Measurements from ENCODE around the gene CEP112. TPM values are rescaled to one million over a fixed set of nuclear protein-coding genes. Genes with fewer than 3 reads are reported as not detected.
A peak's percentile ranks its signal among the peaks of the same experiment; 100 is the strongest.

CEP112 gene
- total and polyA plus RNA-seq, 2 of the 13 experiments (the other 11 are each of a cell fraction or from before 2014, with no cell fraction given) = 1.2 to 3.4 TPM

- TF ChIP-seq HNF1B (CRISPR knock-in tag; IDR thresholded peaks at IDR 0.05) (no peak), BRD4 (CRISPR knock-in tag; IDR thresholded peaks at IDR 0.05) (no peak), ZNF784 (CRISPR knock-in tag; IDR thresholded peaks at IDR 0.05; ENCODE audit: borderline replicate concordance) (no peak), ATF4 (CRISPR knock-in tag; IDR thresholded peaks at IDR 0.05) (no peak), MEF2D (CRISPR knock-in tag; IDR thresholded peaks at IDR 0.05) (no peak), GATA4 (IDR thresholded peaks at IDR 0.05; ENCODE audit: borderline replicate concordance, low read depth) (no peak), ZNF17 (CRISPR knock-in tag; IDR thresholded peaks at IDR 0.05) (no peak), FOXP4 (CRISPR knock-in tag; IDR thresholded peaks at IDR 0.05) (peak; percentile 46; the same call in 1 of the 2 replicates), ZNF235 (CRISPR knock-in tag; IDR thresholded peaks at IDR 0.05; ENCODE audit: borderline replicate concordance) (no peak), ZNF232 (CRISPR knock-in tag; IDR thresholded peaks at IDR 0.05; ENCODE audit: borderline replicate concordance) (no peak), ZBTB26 (CRISPR knock-in tag; IDR thresholded peaks at IDR 0.05; ENCODE audit: borderline replicate concordance) (no peak), ZNF615 (CRISPR knock-in tag; IDR thresholded peaks at IDR 0.05; ENCODE audit: borderline replicate concordance) (no peak), ARID3A (IDR thresholded peaks at IDR 0.05; ENCODE audit: low read depth, low read length) (peak; percentile 88), ZNF260 (CRISPR knock-in tag; IDR thresholded peaks at IDR 0.05; ENCODE audit: borderline replicate concordance, low read depth) (no peak), EED (CRISPR knock-in tag; IDR thresholded peaks at IDR 0.05) (no peak), STAG1 (CRISPR knock-in tag; IDR thresholded peaks at IDR 0.05) (peak; percentile 99), FOXA1 (IDR thresholded peaks at IDR 0.05) (0 out of 2 replicates have a peak, but pooled peaks have one; percentile 32), FOXA1 (CRISPR knock-in tag; IDR thresholded peaks at IDR 0.05) (peak; percentile 57), ZNF629 (CRISPR knock-in tag; conservative IDR thresholded peaks at IDR 0.05) (no peak), DMTF1 (CRISPR knock-in tag; IDR thresholded peaks at IDR 0.05) (no peak)
Observed at GRCh38 chr17:65987988-65988387, 203.9 kb downstream of the CEP112 start (continued).

Data from HepG2 (cell line).